CD4-positive, alpha-beta T cell (primary cell): ENCODE results near the gene COX15. TPM values are rescaled to one million over a fixed set of nuclear protein-coding genes. Genes with fewer than 3 reads are reported as not detected.

ENCODE experiments used
- ATAC-seq: fragments of 200-7000 bp; cut with Tn5 transposase; one replicate; pipeline ENCODE4 v1.10.0; 2022; ENCODE audit warnings: mild to moderate bottlenecking; ENCODE audit not compliant: poor library complexity
- CTCF ChIA-PET: fragments of 350-600 bp; sonication (Branson Sonifier 250); formaldehyde crosslinking; loops from one replicate; lab custom pipeline; 2021; ENCODE audit warnings: antibody characterized with exemption, inconsistent platforms; lab: Charles Lee
- POLR2A ChIA-PET: fragments of 350-600 bp; sonication (Branson Sonifier 250); formaldehyde crosslinking; loops from one replicate; lab custom pipeline; 2021; ENCODE audit warnings: antibody characterized with exemption, inconsistent platforms; lab: Charles Lee
- DNase-seq, 14 experiments: peaks; one replicate each; pipeline ENCODE4 v3.0.0-alpha.2; 2013 to 2020; ENCODE audit warnings: mixed read lengths in 2 of 14
- H3K27ac ChIP-seq, 2 donors: one replicate each; pipeline versions ENCODE4 v1.5.1 to v1.7.0; 2013; ENCODE audit warnings: low read length in 2 of 2, low read depth in 1 of 2, mild to moderate bottlenecking in 1 of 2
- H3K27me3 ChIP-seq, 2 experiments: 1 replicate in 1 of 2; 2 replicates in 1 of 2; pipeline versions ENCODE4 v1.6.1 to v1.7.0; 2013; ENCODE audit warnings: low read length in 2 of 2, control low read depth in 1 of 2, mild to moderate bottlenecking in 1 of 2, moderate library complexity in 1 of 2; ENCODE audit not compliant: insufficient read depth in 2 of 2, control insufficient read depth in 1 of 2
- H3K36me3 ChIP-seq: one replicate; pipeline ENCODE4 v1.6.1; 2013; ENCODE audit warnings: low read length, control low read depth; ENCODE audit not compliant: insufficient read depth
- H3K4me1 ChIP-seq: one replicate; pipeline ENCODE4 v1.6.1; 2013; ENCODE audit warnings: low read length, control low read depth; ENCODE audit not compliant: insufficient read depth
- H3K4me3 ChIP-seq: one replicate; pipeline ENCODE4 v1.5.1; 2013; ENCODE audit warnings: mild to moderate bottlenecking, low read length, moderate library complexity
- H3K9me3 ChIP-seq, 2 experiments: 1 replicate in 1 of 2; 2 replicates in 1 of 2; pipeline versions ENCODE4 v1.6.1 to v1.7.0; 2013; ENCODE audit warnings: low read length in 2 of 2, mild to moderate bottlenecking in 2 of 2, control low read depth in 1 of 2, moderate library complexity in 1 of 2; ENCODE audit not compliant: control insufficient read depth in 1 of 2, insufficient read depth in 1 of 2
- H3K27ac Mint-ChIP-seq: one replicate; pipeline ENCODE4 v1.8.0; 2020; ENCODE audit warnings: mixed read lengths
- H3K27me3 Mint-ChIP-seq: one replicate; pipeline ENCODE4 v1.8.0; 2021; ENCODE audit warnings: mixed read lengths
- H3K36me3 Mint-ChIP-seq: one replicate; pipeline ENCODE4 v1.8.0; 2021; ENCODE audit warnings: low read depth, mixed read lengths
- H3K4me1 Mint-ChIP-seq: one replicate; pipeline ENCODE4 v1.8.0; 2021; ENCODE audit warnings: low read depth, mixed read lengths
- H3K4me3 Mint-ChIP-seq: one replicate; pipeline ENCODE4 v1.8.0; 2020; ENCODE audit warnings: mild to moderate bottlenecking, mixed read lengths
- H3K9me3 Mint-ChIP-seq: one replicate; pipeline ENCODE4 v1.8.0; 2020; ENCODE audit warnings: mixed read lengths
- intact Hi-C, 2 experiments: fragments of 100-400 bp; cut with DNase I in 1 of 2; cut with micrococcal nuclease in 1 of 2; formaldehyde crosslinking; loops; one replicate each; pipeline versions ENCODE4 v1.15.1 to v1.9.0; 2023 to 2025; cut with DNase I, micrococcal nuclease
- total RNA-seq, 174 experiments: library from RNA in 2 of 174; stranded (reverse) in 2 of 174; gene quantifications; one replicate each; pipeline ENCODE4 v1.2.3 and lab custom pipeline; 2021 to 2026
- TF ChIP-seq, protein P1 (sequence below): fragments of 200-600 bp; IDR thresholded peaks from one replicate; pipeline ENCODE4 v1.8.0; 2022; ENCODE audit warnings: antibody characterized with exemption, mild to moderate bottlenecking

The COX15 gene
- total RNA-seq, 2 experiments from 2014 or later = 7.7 to 7.9 TPM

- H3K4me3 ChIP-seq = no peak overlapping the region
- no peaks in the 10 kb centered on the region for H3K27me3 ChIP-seq
- Mint-ChIP-seq H3K27ac (no peak overlapping the region), H3K4me1 (no peaks in the 10 kb centered on the region), H3K4me3 (no peak overlapping the region), H3K9me3 (peaks cover 3% of the 10 kb centered on the region), H3K36me3 (no peaks in the 10 kb centered on the region), H3K27me3 (no peaks in the 10 kb centered on the region)
- intact Hi-C loops = no loop called here
- TF ChIP-seq, protein P1, sequence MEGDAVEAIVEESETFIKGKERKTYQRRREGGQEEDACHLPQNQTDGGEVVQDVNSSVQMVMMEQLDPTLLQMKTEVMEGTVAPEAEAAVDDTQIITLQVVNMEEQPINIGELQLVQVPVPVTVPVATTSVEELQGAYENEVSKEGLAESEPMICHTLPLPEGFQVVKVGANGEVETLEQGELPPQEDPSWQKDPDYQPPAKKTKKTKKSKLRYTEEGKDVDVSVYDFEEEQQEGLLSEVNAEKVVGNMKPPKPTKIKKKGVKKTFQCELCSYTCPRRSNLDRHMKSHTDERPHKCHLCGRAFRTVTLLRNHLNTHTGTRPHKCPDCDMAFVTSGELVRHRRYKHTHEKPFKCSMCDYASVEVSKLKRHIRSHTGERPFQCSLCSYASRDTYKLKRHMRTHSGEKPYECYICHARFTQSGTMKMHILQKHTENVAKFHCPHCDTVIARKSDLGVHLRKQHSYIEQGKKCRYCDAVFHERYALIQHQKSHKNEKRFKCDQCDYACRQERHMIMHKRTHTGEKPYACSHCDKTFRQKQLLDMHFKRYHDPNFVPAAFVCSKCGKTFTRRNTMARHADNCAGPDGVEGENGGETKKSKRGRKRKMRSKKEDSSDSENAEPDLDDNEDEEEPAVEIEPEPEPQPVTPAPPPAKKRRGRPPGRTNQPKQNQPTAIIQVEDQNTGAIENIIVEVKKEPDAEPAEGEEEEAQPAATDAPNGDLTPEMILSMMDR = no peak
- H3K4me1 ChIP-seq = no peaks in the 10 kb centered on the region
- ChIA-PET POLR2A (no interaction called here), CTCF (no interaction called here)
- H3K27ac ChIP-seq = no peak overlapping the region
- ATAC-seq (no peak), DNase-seq (peak in 2 of 14 experiments; percentile 2 to 16)
- H3K9me3 ChIP-seq = no peaks in the 10 kb centered on the region
- no peaks in the 10 kb centered on the region for H3K36me3 ChIP-seq
Measured at GRCh38 chr10:99775850-99776249, 43.9 kb upstream of the COX15 start.

GRCh38 chr10:99770408-99771045 lies 38.6 kb upstream of the COX15 start:
- H3K4me3 Mint-ChIP-seq = no peak overlapping the region
- no peaks in the 10 kb centered on the region for H3K27me3 Mint-ChIP-seq
- CTCF ChIA-PET = no interaction called here
- H3K9me3 Mint-ChIP-seq = peaks cover 2% of the 10 kb centered on the region
- Histone ChIP-seq H3K4me1 (no peaks in the 10 kb centered on the region), H3K9me3 (no peaks in the 10 kb centered on the region), H3K36me3 (no peaks in the 10 kb centered on the region), H3K4me3 (no peak overlapping the region), H3K27ac (no peak overlapping the region), H3K27me3 (no peaks in the 10 kb centered on the region)
- DNase-seq (no peak), ATAC-seq (no peak)
- TF ChIP-seq, protein P1 = no peak
- no peak overlapping the region for H3K27ac Mint-ChIP-seq
- H3K36me3 Mint-ChIP-seq = peaks cover 9% of the 10 kb centered on the region
- intact Hi-C loops = no loop called here
- H3K4me1 Mint-ChIP-seq = no peaks in the 10 kb centered on the region
- POLR2A ChIA-PET = no interaction called here

DNA sequence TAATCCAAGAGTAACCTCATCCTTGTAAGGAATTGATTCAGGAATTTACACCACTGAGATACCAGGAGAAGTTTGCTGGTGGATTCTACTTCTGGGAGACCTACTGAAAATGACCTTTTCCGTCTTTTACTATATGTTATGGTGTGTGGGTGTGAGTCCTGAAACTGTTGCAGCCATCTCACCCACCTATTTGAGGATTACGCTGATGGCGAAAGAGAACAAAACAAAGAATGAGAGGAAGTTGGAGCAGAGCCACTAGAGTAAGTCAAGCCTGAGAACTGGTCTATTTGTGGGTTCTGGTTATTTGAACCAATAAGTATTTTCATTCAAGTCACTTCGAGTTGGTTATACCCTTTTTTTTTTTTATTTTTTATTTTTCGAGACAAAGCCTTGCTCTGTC lies 37.8 kb upstream of the COX15 start:
- H3K36me3 Mint-ChIP-seq = peaks cover 9% of the 10 kb centered on the region
- H3K4me1 Mint-ChIP-seq = no peaks in the 10 kb centered on the region
- ChIA-PET POLR2A (no interaction called here), CTCF (no interaction called here)
- intact Hi-C loops = no loop called here
- H3K4me3 Mint-ChIP-seq = no peak overlapping the region
- TF ChIP-seq, protein P1 = no peak
- Histone ChIP-seq H3K36me3 (no peaks in the 10 kb centered on the region), H3K27ac (no peak overlapping the region), H3K4me1 (no peaks in the 10 kb centered on the region), H3K27me3 (no peaks in the 10 kb centered on the region), H3K9me3 (no peaks in the 10 kb centered on the region), H3K4me3 (no peak overlapping the region)
- no peaks in the 10 kb centered on the region for H3K27me3 Mint-ChIP-seq
- DNase-seq = no peak
- peaks cover 2% of the 10 kb centered on the region for H3K9me3 Mint-ChIP-seq
- ATAC-seq = no peak
- H3K27ac Mint-ChIP-seq = no peak overlapping the region
